GM18873 (cell line): Measurements from ENCODE around the gene SERPINF2.
"Not testable (repeated sequence)": the region's sequence is repeated elsewhere in the genome, so short reads cannot be mapped to it uniquely, and the experiment has no call there.

Experiments used
- ATAC-seq: cut with Tn5 transposase; IDR thresholded peaks from one replicate; pipeline ENCODE4 v1.9.1; 2021; ENCODE audit warnings: mild to moderate bottlenecking, moderate library complexity, moderate number of reproducible peaks; ENCODE audit not compliant: unreplicated experiment, low FRiP score

Gene SERPINF2

DNA sequence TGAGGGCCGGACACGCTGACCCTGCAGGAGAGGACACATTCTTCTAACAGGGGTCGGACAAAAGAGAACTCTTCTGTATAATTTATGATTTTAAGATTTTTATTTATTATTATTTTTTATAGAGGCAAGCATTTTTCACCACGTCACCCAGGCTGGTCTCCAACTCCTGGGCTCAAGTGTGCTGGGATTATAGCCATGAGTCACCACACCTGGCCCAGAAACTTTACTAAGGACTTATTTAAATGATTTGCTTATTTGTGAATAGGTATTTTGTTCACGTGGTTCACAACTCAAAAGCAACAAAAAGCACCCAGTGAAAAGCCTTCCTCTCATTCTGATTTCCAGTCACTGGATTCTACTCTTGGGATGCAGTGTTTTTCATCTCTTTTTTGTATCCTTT, 16.9 kb downstream of the SERPINF2 start:
- no peak for ATAC-seq

DNA sequence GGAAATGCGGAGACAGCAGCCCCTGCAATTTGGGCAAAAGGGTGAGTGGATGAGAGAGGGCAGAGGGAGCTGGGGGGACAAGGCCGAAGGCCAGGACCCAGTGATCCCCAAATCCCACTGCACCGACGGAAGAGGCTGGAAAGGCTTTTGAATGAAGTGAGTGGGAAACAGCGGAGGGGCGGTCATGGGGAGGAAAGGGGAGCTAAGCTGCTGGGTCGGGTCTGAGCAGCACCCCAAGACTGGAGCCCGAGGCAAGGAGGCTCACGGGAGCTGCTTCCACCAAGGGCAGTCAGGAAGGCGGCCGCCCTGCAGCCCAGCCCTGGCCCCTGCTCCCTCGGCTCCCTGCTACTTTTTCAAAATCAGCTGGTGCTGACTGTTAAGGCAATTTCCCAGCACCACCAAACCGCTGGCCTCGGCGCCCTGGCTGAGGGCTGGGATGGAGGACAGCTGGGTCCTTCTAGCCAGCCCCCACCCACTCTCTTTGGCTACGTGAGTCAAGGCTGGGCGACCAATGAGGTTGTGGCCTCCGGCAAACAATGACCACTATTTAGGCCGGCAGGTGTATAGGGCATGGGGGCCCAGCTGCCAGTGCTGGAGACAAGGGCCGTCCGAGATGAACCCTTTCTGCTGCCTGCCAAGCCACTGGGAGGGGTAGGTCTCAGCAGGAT, 19.7 kb downstream of the SERPINF2 start:
- ATAC-seq = no peak

DNA sequence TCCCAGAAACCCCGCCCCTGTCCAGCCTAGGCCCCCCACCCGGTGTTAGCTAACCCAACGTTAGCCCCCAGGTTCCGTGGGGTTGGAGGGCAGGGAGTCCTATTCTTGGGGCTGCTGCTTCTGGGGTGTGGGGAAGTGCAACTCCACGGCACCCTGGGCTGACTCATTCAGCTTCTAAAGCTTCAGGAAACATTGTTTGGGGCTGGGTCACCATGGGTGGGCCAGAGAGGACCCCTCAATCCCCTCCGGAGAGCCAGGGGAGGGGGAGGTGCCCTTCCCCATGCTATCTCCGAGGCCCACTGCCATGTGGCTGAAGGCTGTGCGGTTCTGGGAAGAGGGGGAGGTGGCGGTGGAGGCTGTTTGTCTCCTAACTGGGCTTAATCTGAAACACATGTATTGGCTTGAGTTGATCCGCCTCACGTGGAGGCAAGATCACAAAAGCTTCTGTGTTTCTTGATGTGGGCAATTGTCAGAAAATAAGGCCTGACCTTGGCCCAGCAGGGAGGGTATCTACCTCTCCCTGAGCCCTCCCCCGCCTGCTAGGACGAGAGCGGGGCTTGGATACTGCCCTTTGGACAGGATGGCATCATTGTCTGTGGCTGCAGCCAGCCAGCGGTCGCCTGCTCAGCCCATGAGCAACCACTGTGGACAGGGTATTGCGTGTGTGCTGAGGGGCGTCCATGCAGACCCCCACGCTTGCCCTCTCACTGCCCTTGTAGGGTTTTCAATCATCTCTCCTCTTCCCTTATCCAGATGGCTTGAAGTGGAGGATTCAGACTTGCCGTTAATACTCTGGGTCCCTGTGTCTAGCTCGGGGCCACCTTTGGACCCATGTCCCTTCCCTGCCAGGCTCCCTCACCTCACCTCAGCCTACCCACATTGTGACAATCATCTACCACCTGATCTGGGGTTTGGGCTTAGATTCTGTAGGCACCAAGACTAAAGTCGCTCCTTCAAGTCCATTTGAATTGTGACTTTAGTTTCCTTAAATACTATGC, 20.5 kb downstream of the SERPINF2 start:
- ATAC-seq = no peak

DNA sequence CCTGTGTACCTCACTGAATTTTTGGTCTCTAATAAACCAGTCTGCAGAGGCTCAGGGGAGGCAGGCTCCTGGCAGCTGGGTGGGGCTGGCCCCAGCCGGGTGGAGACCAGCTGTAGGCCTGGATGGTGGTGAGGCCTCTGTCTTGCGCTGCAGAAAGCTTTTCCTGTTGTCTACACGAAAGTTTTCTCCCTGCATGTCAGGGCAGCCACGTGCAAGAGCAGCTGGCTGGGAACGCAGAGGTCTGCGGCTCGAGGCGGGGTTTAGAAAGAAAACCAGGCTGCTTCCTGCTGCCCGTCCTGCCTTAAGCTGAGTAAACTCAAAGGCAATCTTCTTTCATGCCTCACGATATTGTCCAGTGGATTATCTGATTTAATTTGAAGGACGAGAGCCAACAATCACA, 21.6 kb downstream of the SERPINF2 start:
- no peak for ATAC-seq

DNA sequence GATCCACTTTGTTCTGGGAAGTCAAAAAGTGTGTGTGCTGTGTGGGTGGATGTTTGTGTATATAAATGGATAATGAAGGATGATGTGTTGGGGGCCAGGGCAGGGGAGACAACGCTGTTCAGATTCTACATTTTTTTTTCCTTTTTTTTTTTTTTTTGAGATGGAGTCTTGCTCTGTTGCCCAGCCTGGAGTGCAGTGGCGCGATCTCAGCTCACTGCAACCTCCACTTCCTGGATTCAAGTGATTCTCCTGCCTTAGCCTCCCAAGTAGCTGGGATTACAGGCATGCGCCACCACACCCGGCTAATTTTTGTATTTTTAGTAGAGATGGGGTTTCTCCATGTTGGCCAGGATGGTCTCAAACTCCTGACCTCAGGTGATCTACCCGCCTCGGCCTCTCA, 22.0 kb downstream of the SERPINF2 start:
- not testable (repeated sequence) for ATAC-seq

DNA sequence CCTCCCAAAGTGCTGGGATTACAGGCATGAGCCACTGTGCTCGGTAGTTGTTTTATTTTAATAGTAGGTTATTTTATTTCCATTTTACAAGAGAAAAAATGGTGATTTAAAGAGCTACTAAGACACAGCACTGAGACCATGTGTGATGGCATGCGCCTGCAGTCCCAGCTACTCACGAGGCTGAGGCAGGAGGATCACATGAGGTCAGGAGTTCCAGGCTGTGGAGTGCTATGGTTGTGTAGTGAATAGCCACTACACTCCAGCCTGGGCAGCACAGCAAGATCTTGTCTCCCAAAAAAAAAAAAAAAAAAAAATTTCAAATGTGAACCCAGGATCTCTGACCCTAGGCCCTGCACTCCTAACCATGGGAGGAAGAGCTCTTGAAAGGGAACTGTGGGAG, 22.9 kb downstream of the SERPINF2 start:
- ATAC-seq = no peak

DNA sequence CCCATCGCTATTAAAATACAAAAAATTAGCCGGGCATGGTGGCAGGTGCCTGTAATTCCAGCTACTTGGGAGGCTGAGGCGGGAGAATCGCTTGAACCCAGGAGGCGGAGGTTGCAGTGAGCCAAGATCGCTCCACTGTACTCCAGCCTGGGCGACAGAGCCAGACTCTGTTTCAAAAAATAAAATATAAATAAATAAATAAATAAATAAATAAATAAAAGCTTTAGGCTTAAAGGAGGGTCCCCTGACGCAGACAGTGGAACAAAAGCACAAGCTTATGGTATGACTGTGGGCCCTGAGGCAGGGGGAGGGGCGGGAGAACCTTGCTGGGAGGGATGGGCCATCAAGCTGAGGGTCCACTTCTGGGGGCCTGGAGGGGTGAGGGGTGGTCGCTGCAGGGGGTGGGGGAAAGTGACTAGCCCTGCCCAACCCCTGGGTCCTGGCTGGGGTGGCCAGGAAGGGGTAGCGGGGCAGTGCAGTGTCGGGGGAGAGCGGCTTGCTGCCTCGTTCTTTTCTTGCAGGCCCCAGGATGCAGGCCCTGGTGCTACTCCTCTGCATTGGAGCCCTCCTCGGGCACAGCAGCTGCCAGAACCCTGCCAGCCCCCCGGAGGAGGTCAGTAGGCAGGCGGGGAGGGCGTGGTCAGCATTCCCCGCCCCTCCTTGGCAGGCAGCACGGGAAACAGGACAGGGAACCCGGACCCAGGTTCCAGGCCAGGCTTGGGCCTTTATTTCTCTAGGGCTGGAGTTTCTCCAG, 23.9 kb downstream of the SERPINF2 start:
- no peak for ATAC-seq

DNA sequence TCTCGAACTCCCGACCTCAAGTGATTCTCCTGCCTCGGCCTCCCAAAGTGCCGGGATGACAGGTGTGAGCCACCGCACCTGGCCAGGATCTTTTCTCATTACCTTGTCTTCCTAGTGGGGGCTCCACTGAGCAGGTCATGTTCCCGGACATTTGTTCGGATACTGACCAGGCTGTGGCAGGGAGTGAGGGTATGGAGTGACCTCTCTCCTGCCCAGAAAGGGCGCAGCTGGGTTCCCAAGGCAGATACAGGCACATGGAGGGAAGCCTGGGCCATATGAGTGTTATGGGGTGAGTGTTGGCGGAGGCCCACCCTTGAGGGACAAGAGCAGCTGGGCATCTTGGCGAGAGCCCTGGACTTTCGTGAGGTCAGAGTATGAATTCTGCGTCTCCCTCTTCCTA, 24.7 kb downstream of the SERPINF2 start:
- ATAC-seq = no peak

DNA sequence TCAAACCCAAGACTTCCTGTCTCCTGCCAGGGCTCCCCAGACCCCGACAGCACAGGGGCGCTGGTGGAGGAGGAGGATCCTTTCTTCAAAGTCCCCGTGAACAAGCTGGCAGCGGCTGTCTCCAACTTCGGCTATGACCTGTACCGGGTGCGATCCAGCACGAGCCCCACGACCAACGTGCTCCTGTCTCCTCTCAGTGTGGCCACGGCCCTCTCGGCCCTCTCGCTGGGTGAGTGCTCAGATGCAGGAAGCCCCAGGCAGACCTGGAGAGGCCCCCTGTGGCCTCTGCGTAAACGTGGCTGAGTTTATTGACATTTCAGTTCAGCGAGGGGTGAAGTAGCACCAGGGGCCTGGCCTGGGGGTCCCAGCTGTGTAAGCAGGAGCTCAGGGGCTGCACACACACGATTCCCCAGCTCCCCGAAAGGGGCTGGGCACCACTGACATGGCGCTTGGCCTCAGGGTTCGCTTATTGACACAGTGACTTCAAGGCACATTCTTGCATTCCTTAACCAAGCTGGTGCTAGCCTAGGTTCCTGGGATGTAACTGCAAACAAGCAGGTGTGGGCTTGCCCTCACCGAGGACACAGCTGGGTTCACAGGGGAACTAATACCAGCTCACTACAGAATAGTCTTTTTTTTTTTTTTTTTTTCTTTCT, 27.3 kb downstream of the SERPINF2 start:
- ATAC-seq = no peak

DNA sequence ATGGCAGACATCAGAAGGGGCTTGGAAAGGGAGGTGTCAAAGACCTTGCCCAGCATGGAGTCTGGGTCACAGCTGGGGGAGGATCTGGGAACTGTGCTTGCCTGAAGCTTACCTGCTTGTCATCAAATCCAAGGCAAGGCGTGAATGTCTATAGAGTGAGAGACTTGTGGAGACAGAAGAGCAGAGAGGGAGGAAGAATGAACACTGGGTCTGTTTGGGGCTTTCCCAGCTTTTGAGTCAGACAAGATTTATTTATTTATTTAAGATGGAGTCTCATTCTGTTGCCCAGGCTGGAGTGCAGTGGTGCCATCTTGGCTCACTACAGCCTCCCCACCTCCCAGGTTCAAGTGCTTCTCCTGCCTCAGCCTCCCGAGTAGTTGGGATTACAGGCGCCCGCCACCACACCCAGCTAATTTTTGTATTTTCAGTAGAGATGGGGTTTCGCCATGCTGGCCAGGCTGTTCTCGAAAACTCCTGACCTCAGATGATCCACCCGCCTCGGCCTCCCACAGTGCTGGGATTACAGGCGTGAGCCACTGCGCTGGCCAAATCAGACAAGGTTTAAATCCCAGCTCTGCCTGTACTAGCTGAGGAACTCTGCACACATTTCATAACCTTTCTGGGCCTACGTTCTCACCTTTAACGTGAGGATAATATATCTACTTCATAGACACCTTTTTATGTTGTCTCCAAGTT, 30.5 kb downstream of the SERPINF2 start:
- not testable (repeated sequence) for ATAC-seq

DNA sequence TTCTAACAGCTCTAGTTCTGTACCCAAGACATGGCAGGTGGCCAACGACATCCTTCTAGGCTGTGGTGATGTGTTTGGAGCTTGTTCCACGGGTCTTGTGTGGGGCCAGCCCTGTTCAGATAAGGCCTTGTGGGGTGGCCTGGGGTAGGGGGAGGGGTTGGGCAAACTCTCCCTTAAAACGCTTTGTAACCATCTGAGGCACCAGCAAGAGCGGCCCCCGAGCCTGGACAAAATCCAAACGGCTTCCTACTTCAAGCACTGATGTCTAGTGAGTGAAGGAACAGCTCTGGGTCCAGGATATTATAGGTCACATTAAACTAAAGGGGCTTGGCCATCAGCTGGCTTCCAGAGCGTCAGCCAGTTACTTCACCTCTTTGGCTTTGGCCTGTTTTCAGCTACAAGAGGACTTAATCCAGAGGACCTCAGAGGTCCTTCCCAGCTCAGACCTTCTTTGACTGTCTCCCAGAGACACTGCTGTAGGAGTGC, 31.1 kb downstream of the SERPINF2 start:
- ATAC-seq = no peak

DNA sequence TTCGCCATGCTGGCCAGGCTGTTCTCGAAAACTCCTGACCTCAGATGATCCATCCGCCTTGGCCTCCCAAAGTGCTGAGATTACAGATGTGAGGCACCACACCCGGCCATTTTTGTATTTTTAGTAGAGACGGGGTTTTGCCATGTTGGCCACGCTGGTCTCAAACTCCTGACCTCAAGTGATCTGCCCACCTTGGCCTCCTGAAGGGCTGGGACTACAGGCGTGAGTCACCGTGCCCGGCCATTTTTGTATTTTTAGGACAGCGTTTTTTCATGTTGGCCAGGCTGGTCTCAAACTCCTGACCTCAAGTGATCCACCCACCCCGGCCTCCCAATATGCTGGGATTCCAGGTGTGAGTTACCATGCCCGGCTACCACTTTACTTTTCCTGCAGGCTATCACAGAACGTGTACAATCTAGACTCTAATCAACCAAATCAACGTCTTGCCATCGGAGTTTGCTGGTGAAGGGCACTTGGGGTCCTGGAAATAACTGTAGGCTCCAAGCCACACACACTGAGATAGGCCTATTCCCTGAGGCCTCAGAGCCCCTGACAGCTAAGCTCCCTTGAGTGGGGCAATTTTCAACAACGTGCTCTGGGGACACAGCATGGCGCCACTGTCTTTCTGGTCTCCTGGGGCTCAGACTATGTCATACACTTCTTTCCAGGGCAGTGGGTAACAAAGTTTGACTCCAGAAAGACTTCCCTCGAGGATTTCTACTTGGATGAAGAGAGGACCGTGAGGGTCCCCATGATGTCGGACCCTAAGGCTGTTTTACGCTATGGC, 31.9 kb downstream of the SERPINF2 start:
- ATAC-seq = no peak

DNA sequence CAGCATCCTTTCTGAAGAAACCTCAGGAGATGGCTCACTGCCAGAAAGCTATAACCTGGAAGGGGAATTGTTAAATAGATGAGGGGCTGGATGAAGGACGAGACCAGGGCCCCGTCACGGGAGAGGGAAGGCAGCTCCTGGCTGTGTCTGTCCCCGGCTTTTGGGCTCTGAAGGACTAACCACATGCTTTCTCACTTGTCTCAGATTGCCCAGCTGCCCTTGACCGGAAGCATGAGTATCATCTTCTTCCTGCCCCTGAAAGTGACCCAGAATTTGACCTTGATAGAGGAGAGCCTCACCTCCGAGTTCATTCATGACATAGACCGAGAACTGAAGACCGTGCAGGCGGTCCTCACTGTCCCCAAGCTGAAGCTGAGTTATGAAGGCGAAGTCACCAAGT, 33.7 kb downstream of the SERPINF2 start:
- ATAC-seq = no peak

DNA sequence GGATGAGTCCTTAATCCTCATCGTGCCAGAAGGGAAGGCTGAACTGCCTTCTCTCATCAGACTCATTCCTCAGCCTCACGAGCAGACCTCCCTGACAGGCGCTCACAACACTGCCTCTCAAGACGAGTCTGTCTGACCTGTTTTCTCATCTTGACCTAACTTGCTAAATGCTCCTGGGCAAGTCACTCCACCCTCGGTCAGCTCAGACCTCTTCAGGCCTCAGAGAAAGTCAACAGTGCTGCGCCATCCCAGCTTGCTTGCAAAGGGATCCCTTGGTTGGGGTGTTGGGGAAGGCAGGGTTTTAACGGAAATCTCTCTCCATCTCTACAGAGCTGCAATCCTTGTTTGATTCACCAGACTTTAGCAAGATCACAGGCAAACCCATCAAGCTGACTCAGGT, 34.2 kb downstream of the SERPINF2 start:
- ATAC-seq = no peak

DNA sequence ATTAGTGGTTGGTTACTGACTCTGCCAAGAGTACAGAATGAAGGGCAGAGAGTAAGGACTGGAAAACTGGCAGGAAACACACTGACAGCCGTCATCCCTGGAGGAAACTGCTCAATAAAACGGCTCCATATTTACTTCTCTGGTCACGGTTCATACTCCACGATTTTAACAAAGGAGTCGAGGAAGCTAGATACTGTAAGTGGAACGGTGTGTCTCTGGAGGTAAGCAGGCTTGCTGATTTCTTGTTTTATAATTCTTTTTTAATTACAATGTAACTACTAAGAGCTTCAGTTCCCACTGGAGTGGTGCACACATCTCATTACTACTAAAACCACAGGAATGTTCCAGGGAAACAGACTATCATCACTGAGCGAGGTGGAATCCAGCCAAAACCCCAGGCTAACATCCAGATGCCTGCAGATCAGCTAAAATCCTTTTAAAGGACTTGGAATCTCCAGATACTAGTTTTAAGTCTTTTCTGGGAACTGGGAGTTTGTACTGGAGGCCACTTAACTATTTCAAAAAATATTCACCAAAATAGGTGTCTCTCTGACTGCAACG, 37.0 kb downstream of the SERPINF2 start:
- no peak for ATAC-seq

DNA sequence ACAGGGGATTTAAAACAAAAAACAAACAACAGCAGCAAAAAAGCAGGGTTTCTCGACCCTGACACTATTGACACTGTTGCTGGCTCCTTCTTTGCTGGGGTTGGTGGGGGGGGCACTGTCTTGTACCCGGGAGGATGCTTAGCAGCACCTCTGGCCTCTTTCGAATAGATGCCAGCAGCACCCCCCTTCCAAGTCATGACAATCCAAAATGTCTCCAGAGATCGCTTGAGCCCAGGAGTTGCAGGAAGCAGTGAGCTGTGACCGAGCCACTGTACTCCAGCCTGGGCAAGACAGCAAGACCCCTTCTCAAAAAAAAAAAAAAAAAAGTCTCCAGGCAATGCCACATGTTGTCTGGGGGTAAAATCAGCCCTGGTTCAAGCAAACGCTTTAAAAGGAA, 39.5 kb downstream of the SERPINF2 start:
- no peak for ATAC-seq

DNA sequence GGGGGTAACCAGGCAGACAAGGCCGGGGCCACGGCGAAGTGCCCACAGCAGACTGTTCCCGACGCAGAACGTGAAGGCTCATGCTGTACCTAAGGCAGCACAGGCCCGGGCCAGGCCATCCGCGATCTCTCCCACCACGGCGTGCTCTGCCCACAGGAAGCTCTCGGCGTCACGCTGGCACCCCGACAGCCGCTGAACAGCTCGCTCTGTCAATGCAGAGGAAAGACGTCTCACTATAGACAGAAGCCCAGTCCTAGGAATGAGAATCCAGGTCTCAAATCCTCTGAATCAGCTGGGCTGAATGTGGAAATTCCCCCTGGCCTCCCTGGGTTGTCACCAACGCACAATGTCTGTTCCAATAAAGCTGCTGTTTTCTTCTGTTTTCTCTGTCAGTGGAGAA, 40.6 kb downstream of the SERPINF2 start:
- no peak for ATAC-seq

DNA sequence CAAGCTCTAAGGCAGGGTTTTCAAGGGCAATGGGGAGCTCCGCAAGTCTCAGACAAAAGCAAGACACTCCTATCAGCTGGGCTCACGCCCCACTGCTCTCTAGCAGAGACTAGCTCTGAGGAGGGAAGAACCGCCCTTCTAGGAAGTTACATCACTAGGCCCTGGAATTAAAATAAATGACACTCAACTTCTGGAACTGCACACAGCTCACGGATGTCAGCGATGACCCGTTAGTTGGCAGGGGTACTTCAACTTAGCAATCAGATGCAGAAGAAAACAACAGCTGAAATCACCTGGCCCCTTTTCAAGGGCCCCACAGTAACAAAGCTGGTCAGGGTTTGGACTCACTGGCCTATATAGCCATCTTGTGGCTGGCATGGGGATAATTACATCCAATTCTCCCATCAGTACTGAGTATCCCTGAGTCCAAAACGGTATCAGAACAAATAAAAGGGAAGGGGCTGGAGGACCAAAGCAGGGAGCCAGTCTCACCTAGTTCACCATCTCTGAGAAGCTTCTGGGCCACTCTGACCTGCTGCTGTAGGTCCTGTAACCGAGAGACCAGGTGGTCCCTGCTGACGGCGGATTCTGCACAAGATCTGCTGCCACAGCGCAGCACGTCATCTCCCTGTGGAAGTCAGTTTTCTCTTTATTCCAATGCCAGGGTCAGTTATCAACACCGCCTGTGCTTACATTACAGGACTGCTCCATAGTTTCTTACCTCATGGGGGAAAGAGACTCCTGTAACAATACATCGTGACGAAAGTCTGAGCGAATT, 41.4 kb downstream of the SERPINF2 start:
- ATAC-seq = no peak
